Vagina (tissue), 2 donors: ENCODE results near the gene USP6NL.

ENCODE experiments used
- CTCF ChIP-seq, 3 experiments: fragments of 450-650 bp in 2 of 3; fragments of 200-600 bp in 1 of 3; sonication (generic) in 1 of 3; IDR thresholded peaks; one replicate each; pipeline ENCODE4 v1.5.1; 2017 to 2019; ENCODE audit warnings: antibody characterized with exemption in 3 of 3, mild to moderate bottlenecking in 2 of 3, moderate library complexity in 2 of 3
- POLR2A ChIP-seq, 2 donors: fragments of 450-650 bp; IDR thresholded peaks; one replicate each; pipeline ENCODE4 v1.6.1; 2017; ENCODE audit warnings: antibody characterized with exemption in 2 of 2, mild to moderate bottlenecking in 2 of 2, moderate library complexity in 2 of 2

- TF ChIP-seq POLR2A (IDR thresholded peaks at IDR 0.05) = no peak
- no peak for TF ChIP-seq CTCF (IDR thresholded peaks at IDR 0.05)
Observed at GRCh38 chr10:11586170-11586569, 25.3 kb downstream of the USP6NL start.
